A673 (cell line): ENCODE measurements around the gene CHD5.

Experiments used
- CTCF ChIP-seq: fragments of 300-800, 200-600 bp; sonication (generic); conservative IDR thresholded peaks from 2 replicates; pipeline ENCODE4 v1.5.1; 2017; ENCODE audit warnings: low read depth, mild to moderate bottlenecking, antibody characterized with exemption, low read length, moderate library complexity, mixed read lengths
- EZH2 ChIP-seq: fragments of 200-600 bp; sonication (generic); IDR thresholded peaks from 2 replicates; pipeline ENCODE4 v1.6.1; 2017; ENCODE audit warnings: borderline replicate concordance, low read depth, mild to moderate bottlenecking, mixed read lengths, antibody characterized with exemption, low read length; ENCODE audit not compliant: poor library complexity, severe bottlenecking

DNA sequence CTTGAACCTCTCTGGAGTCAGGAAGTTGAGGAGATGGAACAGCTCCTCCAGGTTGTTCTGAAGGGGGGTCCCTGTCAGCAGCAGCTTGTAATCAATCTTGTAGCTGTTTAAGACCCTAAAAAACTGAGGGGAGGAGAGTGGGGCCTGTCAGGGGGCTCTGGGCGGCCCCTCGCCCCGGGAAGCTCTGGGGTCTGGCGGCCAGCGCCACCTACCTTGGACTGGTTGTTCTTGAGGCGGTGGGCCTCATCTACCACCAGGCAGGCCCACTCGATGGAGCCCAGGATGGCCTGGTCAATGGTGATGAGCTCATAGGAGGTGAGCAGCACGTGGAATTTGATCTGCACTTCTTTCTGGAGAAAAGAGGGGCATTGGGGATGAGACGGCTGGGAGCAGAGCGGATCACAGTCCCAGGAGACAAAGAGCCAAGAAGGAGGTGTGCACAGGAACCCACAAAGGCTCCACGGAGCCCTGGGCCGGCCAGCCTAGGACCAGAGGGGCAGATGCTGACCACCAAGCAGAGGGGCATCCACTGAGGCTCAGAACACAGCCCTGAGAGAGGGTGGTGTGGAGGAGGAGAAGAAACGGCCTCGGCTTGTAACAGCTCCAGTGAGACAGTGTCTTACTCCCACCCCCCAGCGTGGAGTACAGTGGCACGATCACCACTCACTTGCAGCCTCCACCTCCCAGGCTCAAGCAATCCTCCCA lies 43.5 kb downstream of the CHD5 start:
- TF ChIP-seq CTCF (no peak), EZH2 (no peak)
